ENCODE measurements around the gene EHD1.

Gene EHD1

GRCh38 chr11:64891880-64892279 is 13.5 kb upstream of the EHD1 start:
- DNase-seq (ENCODE audit: low read depth in 2 of 2, low spot score in 1 of 2): no peak

GRCh38 chr11:64891215-64891848 is 12.9 kb upstream of the EHD1 start:
- DNase-seq (ENCODE audit: low read depth in 2 of 2, low spot score in 1 of 2): no peak

GRCh38 chr11:64890522-64890939 is 12.1 kb upstream of the EHD1 start:
- no peak for DNase-seq (ENCODE audit: low read depth in 2 of 2, low spot score in 1 of 2)

GRCh38 chr11:64888729-64889511 is 10.5 kb upstream of the EHD1 start:
- no peak for DNase-seq (ENCODE audit: low read depth in 2 of 2, low spot score in 1 of 2)

- DNase-seq (ENCODE audit: low read depth in 2 of 2, low spot score in 1 of 2): no peak
Measured at GRCh38 chr11:64888406-64888728, 9.9 kb upstream of the EHD1 start.

GRCh38 chr11:64887757-64888405 is 9.5 kb upstream of the EHD1 start:
- peak; percentile 67 to 72 for DNase-seq (ENCODE audit: low read depth in 2 of 2, low spot score in 1 of 2)

- DNase-seq (ENCODE audit: low read depth in 2 of 2, low spot score in 1 of 2): no peak
Measured at GRCh38 chr11:64887234-64887756, 8.9 kb upstream of the EHD1 start.

GRCh38 chr11:64885367-64886286 is 7.2 kb upstream of the EHD1 start:
- no peak for DNase-seq (ENCODE audit: low read depth in 2 of 2, low spot score in 1 of 2)

GRCh38 chr11:64884019-64884418 is 5.6 kb upstream of the EHD1 start:
- DNase-seq (ENCODE audit: low read depth in 2 of 2, low spot score in 1 of 2): no peak

- no peak for DNase-seq (ENCODE audit: low read depth in 2 of 2, low spot score in 1 of 2)
Measured at GRCh38 chr11:64883575-64883974, 5.2 kb upstream of the EHD1 start.

GRCh38 chr11:64882243-64882642 is 3.8 kb upstream of the EHD1 start:
- DNase-seq (ENCODE audit: low read depth in 2 of 2, low spot score in 1 of 2): no peak

- no peak for DNase-seq (ENCODE audit: low read depth in 2 of 2, low spot score in 1 of 2)
Measured at GRCh38 chr11:64881476-64881875, 3.1 kb upstream of the EHD1 start.

GRCh38 chr11:64880240-64881001 is 2.0 kb upstream of the EHD1 start:
- DNase-seq (ENCODE audit: low read depth in 2 of 2, low spot score in 1 of 2): no peak

- no peak for DNase-seq (ENCODE audit: low read depth in 2 of 2, low spot score in 1 of 2)
Measured at GRCh38 chr11:64879244-64879900, 951 bp upstream of the EHD1 start.

- no peak for DNase-seq (ENCODE audit: low read depth in 2 of 2, low spot score in 1 of 2)
Measured at GRCh38 chr11:64878223-64878493, 263 bp downstream of the EHD1 start.

GRCh38 chr11:64877390-64878222 is 815 bp downstream of the EHD1 start:
- no peak for DNase-seq (ENCODE audit: low read depth in 2 of 2, low spot score in 1 of 2)

GRCh38 chr11:64876835-64877341 is 1.5 kb downstream of the EHD1 start:
- DNase-seq (ENCODE audit: low read depth in 2 of 2, low spot score in 1 of 2): no peak

GRCh38 chr11:64876229-64876750 is 2.1 kb downstream of the EHD1 start:
- DNase-seq (ENCODE audit: low read depth in 2 of 2, low spot score in 1 of 2): no peak
